ENCODE data around the gene LRP1B.

Gene LRP1B

GRCh38 chr2:141931797-141932196 lies 199.0 kb downstream of the LRP1B start:
- H3K27ac ChIP-seq, result no peak overlapping the region

GRCh38 chr2:141930803-141931202 lies 200.0 kb downstream of the LRP1B start:
- no peak for DNase-seq (ENCODE audit: low spot score)
- H3K4me3 ChIP-seq, result no peak overlapping the region
- no peak overlapping the region for H3K27ac ChIP-seq
- TF ChIP-seq CTCF (IDR thresholded peaks at IDR 0.05), result no peak

More at GRCh38 chr2:141931797-141932196, 199.0 kb downstream of the LRP1B start:
- no peak overlapping the region for H3K4me3 ChIP-seq
- no peak for DNase-seq (ENCODE audit: low spot score)
- TF ChIP-seq CTCF (IDR thresholded peaks at IDR 0.05), result no peak

- TF ChIP-seq CTCF (IDR thresholded peaks at IDR 0.05), result no peak
- DNase-seq (ENCODE audit: low spot score), result no peak
- no peak overlapping the region for H3K4me3 ChIP-seq
- no peak overlapping the region for H3K27ac ChIP-seq
Measured at GRCh38 chr2:141929331-141930252, 201.2 kb downstream of the LRP1B start.

GRCh38 chr2:141928476-141928875 lies 202.3 kb downstream of the LRP1B start:
- Histone ChIP-seq H3K4me3 (no peak overlapping the region), H3K27ac (no peak overlapping the region)
- TF ChIP-seq CTCF (IDR thresholded peaks at IDR 0.05), result no peak
- no peak for DNase-seq (ENCODE audit: low spot score)

GRCh38 chr2:141927536-141927935 lies 203.3 kb downstream of the LRP1B start:
- TF ChIP-seq CTCF (IDR thresholded peaks at IDR 0.05), result no peak
- DNase-seq (ENCODE audit: low spot score), result no peak
- Histone ChIP-seq H3K4me3 (no peak overlapping the region), H3K27ac (no peak overlapping the region)

GRCh38 chr2:141925511-141925910 lies 205.3 kb downstream of the LRP1B start:
- H3K4me3 ChIP-seq, result no peak overlapping the region
- TF ChIP-seq CTCF (IDR thresholded peaks at IDR 0.05), result no peak
- H3K27ac ChIP-seq, result no peak overlapping the region
- DNase-seq (ENCODE audit: low spot score), result no peak

- DNase-seq (ENCODE audit: low spot score), result no peak
- Histone ChIP-seq H3K27ac (no peak overlapping the region), H3K4me3 (no peak overlapping the region)
- no peak for TF ChIP-seq CTCF (IDR thresholded peaks at IDR 0.05)
Measured at GRCh38 chr2:141923657-141924056, 207.2 kb downstream of the LRP1B start.

Measured in coronary artery (tissue), 2 donors.